ENCODE data around the gene SDHAF2. TPM values are rescaled to one million over a fixed set of nuclear protein-coding genes. Genes with fewer than 3 reads are reported as not detected.
"Not testable (repeated sequence)": the region's sequence is repeated elsewhere in the genome, so short reads cannot be mapped to it uniquely, and the experiment has no call there.

Gene SDHAF2
- total RNA-seq, 1 experiment from 2014 or later: 48.6 TPM

- Histone ChIP-seq H3K4me3 (ENCODE audit: insufficient read depth, low read depth, low read length) (no peak overlapping the region), H3K27me3 (ENCODE audit: control insufficient read depth, insufficient read depth, low read length) (no peaks in the 10 kb centered on the region)
- DNase-seq: no peak
Observed at GRCh38 chr11:61413496-61413895, 16.4 kb upstream of the SDHAF2 start.

DNA sequence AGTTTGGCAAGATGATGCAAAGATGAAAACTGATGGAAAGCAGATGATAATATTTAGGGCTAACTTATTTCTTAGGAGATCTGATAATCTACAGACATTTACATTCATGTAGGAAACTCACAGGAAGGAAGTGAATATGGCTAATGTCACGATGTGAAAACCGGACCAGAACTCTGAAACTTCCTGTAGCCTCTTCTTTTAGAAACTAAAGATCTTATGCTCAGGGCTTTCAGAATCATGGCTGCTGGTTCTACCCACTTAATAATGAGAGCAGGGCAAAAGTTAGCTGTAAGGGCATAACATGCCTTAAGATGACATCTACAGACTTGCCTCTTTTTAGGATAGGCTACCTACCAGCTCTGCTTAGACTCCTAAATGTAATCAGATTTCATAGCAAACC lies 15.4 kb upstream of the SDHAF2 start:
- Histone ChIP-seq H3K36me3 (replicated peaks; ENCODE audit: control insufficient read depth, insufficient read depth, low read length) (peaks cover 55% of the 10 kb centered on the region), H3K4me3 (ENCODE audit: insufficient read depth, low read depth, low read length) (no peak overlapping the region)
- no peak for DNase-seq

More at GRCh38 chr11:61413496-61413895, 16.4 kb upstream of the SDHAF2 start:
- H3K36me3 ChIP-seq (replicated peaks; ENCODE audit: control insufficient read depth, insufficient read depth, low read length): peaks cover 56% of the 10 kb centered on the region

DNA sequence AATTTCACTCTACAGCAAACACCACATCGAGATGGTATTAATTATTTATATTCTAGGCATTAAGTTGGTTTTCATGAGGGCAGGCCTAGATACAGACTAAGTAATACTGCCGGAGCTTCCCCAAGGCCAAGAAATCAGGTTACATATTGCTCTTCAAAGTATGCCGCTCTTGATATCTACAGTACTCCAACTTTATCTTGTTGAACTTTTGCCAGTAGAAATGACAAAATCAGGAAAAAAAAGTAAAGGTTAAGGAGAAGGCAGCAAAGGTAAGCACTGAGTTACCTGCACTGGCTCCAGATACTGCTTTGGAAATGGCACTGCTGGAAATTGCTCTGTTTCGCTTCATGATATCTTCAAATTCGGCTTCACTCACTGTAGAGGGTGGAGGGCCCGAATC lies 14.5 kb upstream of the SDHAF2 start:
- no peak for DNase-seq
- peaks cover 51% of the 10 kb centered on the region for H3K36me3 ChIP-seq (replicated peaks; ENCODE audit: control insufficient read depth, insufficient read depth, low read length)
- H3K4me3 ChIP-seq (ENCODE audit: insufficient read depth, low read depth, low read length): no peak overlapping the region
- H3K27me3 ChIP-seq (ENCODE audit: control insufficient read depth, insufficient read depth, low read length): no peaks in the 10 kb centered on the region

More for the DNA sequence above, 15.4 kb upstream of the SDHAF2 start:
- no peaks in the 10 kb centered on the region for H3K27me3 ChIP-seq (ENCODE audit: control insufficient read depth, insufficient read depth, low read length)

GRCh38 chr11:61416941-61417340 lies 13.0 kb upstream of the SDHAF2 start:
- no peak for DNase-seq
- Histone ChIP-seq H3K27me3 (ENCODE audit: control insufficient read depth, insufficient read depth, low read length) (no peaks in the 10 kb centered on the region), H3K4me3 (ENCODE audit: insufficient read depth, low read depth, low read length) (no peak overlapping the region), H3K36me3 (replicated peaks; ENCODE audit: control insufficient read depth, insufficient read depth, low read length) (peaks cover 47% of the 10 kb centered on the region)

DNA sequence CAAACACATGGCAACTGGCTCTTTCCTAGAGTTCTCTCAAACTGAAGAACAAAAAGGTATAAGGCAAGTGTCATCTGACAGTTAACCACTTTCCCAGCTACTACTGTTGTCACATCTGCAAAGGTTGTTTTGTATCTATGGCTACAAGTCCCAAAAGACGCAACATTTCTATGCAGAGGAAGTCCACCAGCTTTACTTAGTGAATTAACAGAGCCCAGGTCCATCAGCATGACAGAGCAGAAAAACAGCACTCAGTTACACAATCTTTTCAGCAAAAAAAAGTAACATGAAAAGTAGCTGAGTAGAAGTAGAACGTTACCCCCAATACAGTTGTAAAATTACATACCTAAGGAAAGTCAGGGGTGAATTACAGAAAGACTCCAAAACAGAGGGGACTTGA lies 12.3 kb upstream of the SDHAF2 start:
- no peak for DNase-seq
- H3K4me3 ChIP-seq (ENCODE audit: insufficient read depth, low read depth, low read length): no peak overlapping the region
- H3K27me3 ChIP-seq (ENCODE audit: control insufficient read depth, insufficient read depth, low read length): no peaks in the 10 kb centered on the region
- peaks cover 48% of the 10 kb centered on the region for H3K36me3 ChIP-seq (replicated peaks; ENCODE audit: control insufficient read depth, insufficient read depth, low read length)

DNA sequence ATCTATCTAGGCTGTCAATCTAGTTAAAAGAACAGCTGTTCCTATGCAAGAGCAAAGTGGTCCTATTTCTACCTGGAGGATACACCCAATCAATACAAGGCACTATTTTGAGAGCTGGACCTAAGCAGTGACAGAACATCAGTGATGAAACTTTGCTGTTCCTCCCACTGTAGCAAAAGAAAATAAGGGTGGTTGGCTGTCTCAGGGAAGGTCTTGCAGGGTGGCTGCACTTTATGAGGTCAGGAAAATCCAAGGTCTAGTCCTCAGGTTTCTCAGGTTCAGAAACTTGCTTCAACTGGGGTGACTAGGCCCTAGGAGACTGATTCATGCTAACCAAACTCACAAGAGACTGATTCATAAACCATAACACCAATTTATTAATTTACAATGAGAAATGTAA lies 11.8 kb upstream of the SDHAF2 start:
- Histone ChIP-seq H3K36me3 (replicated peaks; ENCODE audit: control insufficient read depth, insufficient read depth, low read length) (peaks cover 47% of the 10 kb centered on the region), H3K27me3 (ENCODE audit: control insufficient read depth, insufficient read depth, low read length) (no peaks in the 10 kb centered on the region), H3K4me3 (ENCODE audit: insufficient read depth, low read depth, low read length) (no peak overlapping the region)
- no peak for DNase-seq

DNA sequence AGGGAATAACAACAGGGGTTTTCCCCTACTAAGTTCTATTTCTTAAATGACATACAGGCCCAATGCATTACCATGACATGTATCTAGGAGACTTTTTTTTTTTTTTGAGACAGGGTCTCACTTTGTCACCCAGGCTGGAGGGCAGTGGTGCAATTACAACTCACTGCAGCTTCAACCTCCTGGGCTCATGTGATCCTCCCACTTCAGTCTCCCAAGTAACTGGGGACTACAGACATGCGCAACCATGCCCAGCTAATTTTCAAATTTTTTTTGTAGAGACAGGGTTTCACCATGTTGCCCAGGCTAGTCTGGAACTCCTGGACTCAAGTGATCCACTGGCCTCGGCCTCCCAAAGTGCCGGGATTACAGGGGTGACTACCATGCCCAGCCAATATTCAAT lies 7.7 kb upstream of the SDHAF2 start:
- no peak for DNase-seq
- no peak overlapping the region for H3K4me3 ChIP-seq (ENCODE audit: insufficient read depth, low read depth, low read length)
- peaks cover 32% of the 10 kb centered on the region for H3K36me3 ChIP-seq (replicated peaks; ENCODE audit: control insufficient read depth, insufficient read depth, low read length)

GRCh38 chr11:61425367-61426131 lies 4.4 kb upstream of the SDHAF2 start:
- peaks cover 33% of the 10 kb centered on the region for H3K36me3 ChIP-seq (replicated peaks; ENCODE audit: control insufficient read depth, insufficient read depth, low read length)
- no peak overlapping the region for H3K4me3 ChIP-seq (ENCODE audit: insufficient read depth, low read depth, low read length)
- no peak for DNase-seq
- H3K27me3 ChIP-seq (ENCODE audit: control insufficient read depth, insufficient read depth, low read length): no peaks in the 10 kb centered on the region

More for the DNA sequence above, 7.7 kb upstream of the SDHAF2 start:
- no peaks in the 10 kb centered on the region for H3K27me3 ChIP-seq (ENCODE audit: control insufficient read depth, insufficient read depth, low read length)

- Histone ChIP-seq H3K27me3 (ENCODE audit: control insufficient read depth, insufficient read depth, low read length) (no peaks in the 10 kb centered on the region), H3K4me3 (ENCODE audit: insufficient read depth, low read depth, low read length) (peak overlapping the region; percentile 99), H3K36me3 (replicated peaks; ENCODE audit: control insufficient read depth, insufficient read depth, low read length) (peaks cover 22% of the 10 kb centered on the region)
- DNase-seq: peak; percentile 95
Observed at GRCh38 chr11:61429346-61429690, 606 bp upstream of the SDHAF2 start.

DNA sequence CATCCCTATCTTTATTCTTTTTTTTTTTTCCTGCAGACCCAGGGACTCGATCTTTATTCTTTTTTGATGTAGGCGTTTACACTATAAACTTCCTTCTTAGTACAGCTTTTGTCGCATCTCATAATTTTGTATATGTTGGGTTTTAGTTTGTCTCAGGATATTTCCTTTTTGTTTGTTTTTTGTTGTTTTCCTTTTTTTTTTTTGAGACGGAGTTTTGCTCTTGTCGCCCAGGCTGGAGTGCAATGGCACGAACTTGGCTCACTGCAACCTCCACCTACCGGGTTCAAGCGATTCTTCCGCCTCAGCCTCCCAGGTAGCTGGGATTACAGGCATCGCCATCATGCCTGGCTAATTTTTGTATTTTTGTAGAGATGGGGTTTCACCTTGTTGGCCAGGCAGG lies 915 bp downstream of the SDHAF2 start:
- peaks cover 19% of the 10 kb centered on the region for H3K36me3 ChIP-seq (replicated peaks; ENCODE audit: control insufficient read depth, insufficient read depth, low read length)
- DNase-seq; H3K27me3 ChIP-seq (ENCODE audit: control insufficient read depth, insufficient read depth, low read length): not testable (repeated sequence)
- H3K4me3 ChIP-seq (ENCODE audit: insufficient read depth, low read depth, low read length): peak overlapping the region; percentile 99

GRCh38 chr11:61437496-61437895 lies 7.6 kb downstream of the SDHAF2 start:
- DNase-seq: no peak
- H3K27me3 ChIP-seq (ENCODE audit: control insufficient read depth, insufficient read depth, low read length): no peaks in the 10 kb centered on the region
- H3K36me3 ChIP-seq (replicated peaks; ENCODE audit: control insufficient read depth, insufficient read depth, low read length): peaks cover 27% of the 10 kb centered on the region
- no peak overlapping the region for H3K4me3 ChIP-seq (ENCODE audit: insufficient read depth, low read depth, low read length)

- no peak for DNase-seq
- H3K27me3 ChIP-seq (ENCODE audit: control insufficient read depth, insufficient read depth, low read length): no peaks in the 10 kb centered on the region
- H3K4me3 ChIP-seq (ENCODE audit: insufficient read depth, low read depth, low read length): no peak overlapping the region
- H3K36me3 ChIP-seq (replicated peaks; ENCODE audit: control insufficient read depth, insufficient read depth, low read length): peaks cover 29% of the 10 kb centered on the region
Observed at GRCh38 chr11:61439615-61440014, 9.7 kb downstream of the SDHAF2 start.

GRCh38 chr11:61442616-61443015 lies 12.7 kb downstream of the SDHAF2 start:
- Histone ChIP-seq H3K36me3 (replicated peaks; ENCODE audit: control insufficient read depth, insufficient read depth, low read length) (peaks cover 34% of the 10 kb centered on the region), H3K27me3 (ENCODE audit: control insufficient read depth, insufficient read depth, low read length) (no peaks in the 10 kb centered on the region), H3K4me3 (ENCODE audit: insufficient read depth, low read depth, low read length) (no peak overlapping the region)
- no peak for DNase-seq

- no peak for DNase-seq
- Histone ChIP-seq H3K27me3 (ENCODE audit: control insufficient read depth, insufficient read depth, low read length) (no peaks in the 10 kb centered on the region), H3K4me3 (ENCODE audit: insufficient read depth, low read depth, low read length) (no peak overlapping the region), H3K36me3 (replicated peaks; ENCODE audit: control insufficient read depth, insufficient read depth, low read length) (peaks cover 25% of the 10 kb centered on the region)
Observed at GRCh38 chr11:61445516-61445915, 15.6 kb downstream of the SDHAF2 start.

- DNase-seq: peak; percentile 90
Observed at GRCh38 chr11:61446211-61446651, 16.3 kb downstream of the SDHAF2 start.

More at GRCh38 chr11:61446211-61446651, 16.3 kb downstream of the SDHAF2 start:
- H3K36me3 ChIP-seq (replicated peaks; ENCODE audit: control insufficient read depth, insufficient read depth, low read length): peaks cover 23% of the 10 kb centered on the region
- no peak overlapping the region for H3K4me3 ChIP-seq (ENCODE audit: insufficient read depth, low read depth, low read length)
- no peaks in the 10 kb centered on the region for H3K27me3 ChIP-seq (ENCODE audit: control insufficient read depth, insufficient read depth, low read length)
